Lung (tissue), 12 donors: Measurements from ENCODE around the gene SLC17A5. TPM values are rescaled to one million over a fixed set of nuclear protein-coding genes. Genes with fewer than 3 reads are reported as not detected.

Experiments
- ATAC-seq: fragments of 200-7000 bp; cut with Tn5 transposase; one replicate; pipeline ENCODE4 v1.9.1; 2020; ENCODE audit warnings: moderate number of reproducible peaks; ENCODE audit not compliant: insufficient read depth, low FRiP score
- DNase-seq, 3 donors: peaks; one replicate each; pipeline ENCODE4 v3.0.0-alpha.2; 2013 to 2017
- H3K27ac ChIP-seq, 2 donors: one replicate each; pipeline ENCODE4 v1.5.1; 2013; ENCODE audit warnings: mild to moderate bottlenecking in 2 of 2, moderate library complexity in 2 of 2, control low read depth in 1 of 2, inconsistent platforms in 1 of 2, low read depth in 1 of 2, low read length in 1 of 2
- H3K27me3 ChIP-seq, 3 donors: one replicate each; pipeline ENCODE4 v1.5.1; 2013; ENCODE audit warnings: low read length in 2 of 3; ENCODE audit not compliant: control insufficient read depth in 3 of 3, insufficient read depth in 3 of 3
- H3K36me3 ChIP-seq, 4 donors: one replicate each; pipeline ENCODE4 v1.5.1; 2013; ENCODE audit warnings: low read length in 4 of 4, mild to moderate bottlenecking in 1 of 4, moderate library complexity in 1 of 4; ENCODE audit not compliant: control insufficient read depth in 4 of 4, insufficient read depth in 4 of 4
- H3K4me1 ChIP-seq, 5 donors: one replicate each; pipeline ENCODE4 v1.5.1; 2013; ENCODE audit warnings: low read length in 5 of 5, mild to moderate bottlenecking in 2 of 5, moderate library complexity in 1 of 5; ENCODE audit not compliant: control insufficient read depth in 5 of 5, insufficient read depth in 5 of 5
- H3K4me3 ChIP-seq: one replicate; pipeline ENCODE4 v1.5.1; 2013; ENCODE audit warnings: mild to moderate bottlenecking, control low read depth, moderate library complexity
- H3K9ac ChIP-seq, 2 donors: one replicate each; pipeline ENCODE4 v1.5.1; 2013; ENCODE audit warnings: low read length in 2 of 2, control low read depth in 1 of 2; ENCODE audit not compliant: insufficient read depth in 1 of 2
- H3K9me3 ChIP-seq, 4 donors: one replicate each; pipeline ENCODE4 v1.5.1; 2013; ENCODE audit warnings: low read length in 3 of 4, mild to moderate bottlenecking in 1 of 4, moderate library complexity in 1 of 4; ENCODE audit not compliant: control insufficient read depth in 4 of 4, insufficient read depth in 3 of 4
- CTCF ChIP-seq: IDR thresholded peaks from 2 replicates; pipeline ENCODE4 v1.5.1; 2012; ENCODE audit warnings: mild to moderate bottlenecking; ENCODE audit errors: control extremely low read depth, extremely low read depth
- WGBS, 2 donors: extraction: QIAGEN DNeasy Blood & Tissue Kit; methylation state at CpG; one replicate each; pipeline ENCODE4 v1.1.7; 2013; 5-methylcytosine and 5-hydroxymethylcytosine counted together
- polyA plus RNA-seq, 2 donors: library from polyadenylated mRNA; stranded (reverse); fragments of 200-250 nt; gene quantifications; one replicate each; pipeline ENCODE4 v1.2.1, GENCODE V29; 2013
- total RNA-seq, 2 donors: library from RNA; depleted of rRNA in 1 of 2; stranded (reverse); fragments of >200 nt in 1 of 2; gene quantifications; one replicate each; pipeline ENCODE4 v1.2.1, GENCODE V29; 2014 to 2021
- donor health status: control.
- donor health status: control.
- donor health status: Bipolar disorder and iron deficiency.
- donor health status: healthy.
- donor health status: DM: yes; HTN: yes; CAD: no.

Gene SLC17A5
- total and polyA plus RNA-seq, 4 donors, result 5.5 to 19.9 (median 18.1) TPM

- no peak for TF ChIP-seq CTCF
- Histone ChIP-seq H3K9ac (no peak overlapping the region), H3K4me3 (no peak overlapping the region), H3K9me3 (no peaks in the 10 kb centered on the region), H3K4me1 (no peaks in the 10 kb centered on the region), H3K27ac (no peak overlapping the region), H3K36me3 (peaks cover 0 to 21% (median 9%) of the 10 kb centered on the region in 4 donors), H3K27me3 (no peaks in the 10 kb centered on the region)
- no peak for DNase-seq
- no peak for ATAC-seq
- 86 to 87% methylated on average over 6 of the region's 6 CpGs for WGBS, 2 donors
Observed at GRCh38 chr6:73614802-73615201, 39.0 kb downstream of the SLC17A5 start.

- no peaks in the 10 kb centered on the region for H3K9me3 ChIP-seq
- no peak overlapping the region for H3K9ac ChIP-seq
- H3K27me3 ChIP-seq, result no peaks in the 10 kb centered on the region
- TF ChIP-seq CTCF, result no peak
- H3K4me1 ChIP-seq, result no peaks in the 10 kb centered on the region
- no peak overlapping the region for H3K4me3 ChIP-seq
- ATAC-seq, result no peak
- H3K36me3 ChIP-seq, result peaks cover 0 to 22% (median 13%) of the 10 kb centered on the region in 4 donors
- no peak for DNase-seq
- no peak overlapping the region for H3K27ac ChIP-seq
- 77 to 81% methylated on average over 6 of the region's 6 CpGs for WGBS, 2 donors
Observed at GRCh38 chr6:73613806-73614536, 39.8 kb downstream of the SLC17A5 start.

- Histone ChIP-seq H3K27ac (no peak overlapping the region), H3K27me3 (no peaks in the 10 kb centered on the region), H3K36me3 (peaks cover 0 to 24% (median 14%) of the 10 kb centered on the region in 4 donors), H3K4me1 (no peaks in the 10 kb centered on the region), H3K9me3 (no peaks in the 10 kb centered on the region), H3K9ac (no peak overlapping the region), H3K4me3 (no peak overlapping the region)
- ATAC-seq, result no peak
- no peak for TF ChIP-seq CTCF
- 76 to 96% methylated on average over 3 of the region's 3 CpGs for WGBS, 2 donors
- no peak for DNase-seq
Observed at GRCh38 chr6:73612611-73613010, 41.2 kb downstream of the SLC17A5 start.
